Cardiac muscle cell (in vitro differentiated cells and primary cell): ENCODE measurements around the gene KLF3. TPM values are rescaled to one million over a fixed set of nuclear protein-coding genes. Genes with fewer than 3 reads are reported as not detected.

Source experiments
- DNase-seq, 2 donors: peaks; one replicate each; pipeline versions ENCODE4 v3.0.0 to v3.0.0-alpha.2; 2010 to 2017; ENCODE audit warnings: low read depth in 1 of 2, low spot score in 1 of 2
- H3K27ac ChIP-seq: fragments of 200-600 bp; sonication (generic); 2 replicates; pipeline ENCODE4 v1.5.1; 2016
- H3K27me3 ChIP-seq: fragments of 200-600 bp; sonication (generic); 2 replicates; pipeline ENCODE4 v1.6.0; 2016; ENCODE audit warnings: control low read depth
- H3K36me3 ChIP-seq: fragments of 200-600 bp; sonication (generic); 2 replicates; pipeline ENCODE4 v1.5.1; 2016; ENCODE audit warnings: control low read depth
- H3K4me1 ChIP-seq: fragments of 200-600 bp; sonication (generic); 2 replicates; pipeline ENCODE4 v1.8.1; 2017; ENCODE audit warnings: low read depth, mild to moderate bottlenecking, mixed run types
- H3K4me3 ChIP-seq: fragments of 200-600 bp; sonication (generic); 2 replicates; pipeline ENCODE4 v1.5.1; 2016; ENCODE audit warnings: mild to moderate bottlenecking
- H3K9me3 ChIP-seq: fragments of 200-600 bp; sonication (generic); 2 replicates; pipeline ENCODE4 v1.5.1; 2017; ENCODE audit warnings: low read depth, mild to moderate bottlenecking, control low read depth
- CTCF ChIP-seq: IDR thresholded peaks from 2 replicates; pipeline ENCODE4 v1.5.1; 2012; ENCODE audit warnings: low read depth, mild to moderate bottlenecking, low read length
- polyA plus RNA-seq: library from polyadenylated mRNA; unstranded; fragments of >200 nt; fragmentation: Nextera tagmentation; extraction: Ambion mirVana; gene quantifications from 2 replicates; pipeline ENCODE4 v1.2.1, GENCODE V29; 2016
- total RNA-seq: library from RNA; depleted of rRNA; stranded (reverse); fragments of >200 nt; gene quantifications from 2 replicates; pipeline ENCODE4 v1.2.3, GENCODE V29; 2016

The KLF3 gene
- total and polyA plus RNA-seq, 2 experiments from 2014 or later: 11.5 to 14.9 TPM

GRCh38 chr4:38693569-38693968 lies 29.6 kb downstream of the KLF3 start:
- no peaks in the 10 kb centered on the region for H3K4me1 ChIP-seq
- H3K27me3 ChIP-seq: no peaks in the 10 kb centered on the region
- no peak for TF ChIP-seq CTCF
- peaks cover 42% of the 10 kb centered on the region for H3K36me3 ChIP-seq
- no peaks in the 10 kb centered on the region for H3K9me3 ChIP-seq
- no peak for DNase-seq
- H3K27ac ChIP-seq: no peak overlapping the region
- no peak overlapping the region for H3K4me3 ChIP-seq

GRCh38 chr4:38694330-38694729 lies 30.3 kb downstream of the KLF3 start:
- DNase-seq: no peak
- H3K36me3 ChIP-seq: peaks cover 36% of the 10 kb centered on the region
- H3K4me1 ChIP-seq: no peaks in the 10 kb centered on the region
- TF ChIP-seq CTCF: no peak
- no peaks in the 10 kb centered on the region for H3K27me3 ChIP-seq
- H3K9me3 ChIP-seq: no peaks in the 10 kb centered on the region
- H3K27ac ChIP-seq: no peak overlapping the region
- H3K4me3 ChIP-seq: no peak overlapping the region

GRCh38 chr4:38695809-38696208 lies 31.8 kb downstream of the KLF3 start:
- no peak for DNase-seq
- H3K9me3 ChIP-seq: no peaks in the 10 kb centered on the region

GRCh38 chr4:38696697-38697096 lies 32.7 kb downstream of the KLF3 start:
- H3K4me1 ChIP-seq: no peaks in the 10 kb centered on the region
- peak in 1 of 2 donors; percentile 55 for DNase-seq
- TF ChIP-seq CTCF: no peak
- H3K36me3 ChIP-seq: peaks cover 20% of the 10 kb centered on the region
- no peak overlapping the region for H3K4me3 ChIP-seq
- H3K27ac ChIP-seq: no peak overlapping the region
- H3K27me3 ChIP-seq: no peaks in the 10 kb centered on the region
- H3K9me3 ChIP-seq: no peaks in the 10 kb centered on the region

More at GRCh38 chr4:38695809-38696208, 31.8 kb downstream of the KLF3 start:
- Histone ChIP-seq H3K27ac (no peak overlapping the region), H3K4me1 (no peaks in the 10 kb centered on the region), H3K36me3 (peaks cover 22% of the 10 kb centered on the region), H3K27me3 (no peaks in the 10 kb centered on the region), H3K4me3 (no peak overlapping the region)
- no peak for TF ChIP-seq CTCF

GRCh38 chr4:38698176-38698575 lies 34.2 kb downstream of the KLF3 start:
- Histone ChIP-seq H3K36me3 (peaks cover 20% of the 10 kb centered on the region), H3K27me3 (no peaks in the 10 kb centered on the region), H3K27ac (no peak overlapping the region), H3K4me1 (no peaks in the 10 kb centered on the region), H3K9me3 (no peaks in the 10 kb centered on the region), H3K4me3 (no peak overlapping the region)
- no peak for DNase-seq
- no peak for TF ChIP-seq CTCF

GRCh38 chr4:38699112-38699511 lies 35.1 kb downstream of the KLF3 start:
- Histone ChIP-seq H3K4me3 (no peak overlapping the region), H3K27ac (no peak overlapping the region), H3K36me3 (peaks cover 20% of the 10 kb centered on the region), H3K27me3 (no peaks in the 10 kb centered on the region), H3K9me3 (no peaks in the 10 kb centered on the region), H3K4me1 (no peaks in the 10 kb centered on the region)
- no peak for DNase-seq
- no peak for TF ChIP-seq CTCF
